Fibroblast of skin of back (primary cell): ENCODE data around the gene RAB3IL1.
A peak's percentile ranks its signal among the peaks of the same experiment; 100 is the strongest.

Source experiments
- DNase-seq: peaks from one replicate; pipeline ENCODE4 v3.0.0-alpha.2; 2013

RAB3IL1 gene

DNA sequence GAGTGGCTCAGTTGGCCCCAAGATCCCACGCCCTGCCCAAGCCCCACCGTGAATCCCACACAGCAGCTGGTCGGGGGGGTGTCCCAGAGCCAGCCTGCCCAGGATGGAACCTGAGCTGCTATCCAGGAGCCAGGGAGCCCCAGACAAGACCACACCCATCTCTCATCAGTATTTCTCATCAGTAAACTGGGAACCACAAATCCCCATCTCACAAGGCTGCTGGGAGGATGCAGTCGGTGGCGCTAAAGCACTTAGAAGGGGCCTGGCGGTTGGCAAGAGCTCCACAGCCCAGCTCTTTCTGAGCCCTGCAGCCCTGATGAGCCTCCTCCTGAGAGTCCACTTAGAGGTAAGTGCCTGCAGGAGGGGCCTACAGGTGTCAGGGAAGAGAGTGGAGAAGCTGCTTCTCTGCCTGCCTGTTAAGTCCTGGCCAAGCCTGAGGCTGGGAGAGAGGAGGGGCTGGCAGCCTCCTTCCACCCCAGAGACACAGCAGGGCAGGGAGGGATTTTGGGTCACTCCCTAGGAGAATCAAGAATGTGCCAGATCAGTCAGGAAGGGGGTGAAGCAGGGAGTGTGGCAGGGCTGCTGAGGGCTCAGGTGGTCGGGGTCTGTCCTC lies 32.1 kb downstream of the RAB3IL1 start:
- no peak for DNase-seq

- DNase-seq = no peak
Observed at GRCh38 chr11:61883947-61884346, 33.4 kb downstream of the RAB3IL1 start.

DNA sequence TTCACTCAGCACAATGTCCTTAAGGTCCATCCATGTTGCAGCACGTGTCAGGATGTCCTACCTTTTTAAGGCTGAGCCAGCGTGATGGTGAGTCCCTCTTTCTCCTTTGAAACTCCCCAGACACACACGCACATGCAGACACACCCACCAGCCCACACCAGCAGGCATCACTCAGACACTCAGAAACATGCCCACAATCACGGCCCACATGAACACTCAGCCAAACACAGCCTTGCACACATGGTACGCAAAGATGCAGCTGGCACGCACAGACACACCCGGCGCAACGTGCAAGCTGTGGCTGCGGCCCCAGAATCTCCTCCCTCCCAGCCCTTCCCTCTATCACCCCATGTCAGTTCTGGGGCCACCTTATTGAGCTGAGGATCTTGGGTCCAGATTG lies 34.0 kb downstream of the RAB3IL1 start:
- DNase-seq = no peak

GRCh38 chr11:61882879-61883278 lies 34.5 kb downstream of the RAB3IL1 start:
- DNase-seq = no peak

DNA sequence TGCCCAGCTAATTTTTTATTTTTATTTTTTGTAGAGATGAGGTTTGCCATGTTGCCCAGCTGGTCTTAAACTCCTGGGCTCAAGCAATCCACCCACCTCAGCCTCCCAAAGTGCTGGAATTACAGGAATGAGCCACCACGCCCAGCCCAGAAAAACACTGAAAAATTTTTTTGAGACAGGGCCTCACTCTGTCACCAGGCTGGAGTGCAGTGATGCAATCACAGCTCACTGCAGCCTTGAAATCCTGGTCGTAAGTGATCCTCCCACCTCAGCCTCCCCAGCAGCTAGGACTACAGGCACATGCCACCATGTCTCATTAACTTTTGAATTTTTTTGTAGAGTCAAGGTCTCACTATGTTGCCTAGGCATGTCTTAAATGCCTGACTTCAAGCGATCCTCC lies 35.1 kb downstream of the RAB3IL1 start:
- DNase-seq = peak; percentile 64

DNA sequence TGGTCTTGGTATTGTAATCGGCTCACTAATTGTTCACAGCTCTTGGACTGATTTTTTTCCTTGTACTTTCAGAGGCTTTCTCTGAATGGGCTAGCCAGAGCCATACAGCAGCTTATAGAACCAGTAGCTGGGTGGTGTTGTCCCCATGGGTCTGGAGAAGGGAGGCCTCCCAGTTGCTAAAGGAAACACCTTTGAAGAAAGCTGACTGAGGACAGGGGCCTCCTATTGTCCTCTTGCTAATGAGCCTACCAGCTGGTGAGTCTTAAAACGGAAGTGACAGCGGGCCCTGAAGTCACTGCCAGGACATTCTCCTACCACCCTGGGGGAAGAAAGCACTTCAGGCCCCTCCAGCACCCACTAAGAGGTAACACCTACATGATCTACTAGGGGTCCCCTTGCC lies 36.0 kb downstream of the RAB3IL1 start:
- peak; percentile 13 for DNase-seq

DNA sequence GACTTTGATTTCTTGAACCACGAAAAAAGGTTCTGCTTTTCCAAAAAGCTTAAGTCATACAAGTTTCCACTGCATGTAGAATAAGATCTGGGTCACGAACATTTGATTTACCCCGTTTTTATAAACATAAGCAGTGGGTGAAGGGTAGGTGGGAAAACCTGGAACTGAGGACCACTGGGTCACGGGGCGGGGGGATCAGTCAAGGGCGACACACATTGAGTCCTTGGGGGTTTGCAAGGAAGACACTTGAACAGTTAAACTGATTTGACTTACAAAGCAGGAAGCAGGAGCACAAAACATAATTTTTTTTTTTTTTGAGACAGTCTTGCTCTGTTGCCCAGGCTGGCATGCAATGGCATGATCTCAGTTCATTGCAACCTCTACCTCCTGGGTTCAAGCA lies 36.9 kb downstream of the RAB3IL1 start:
- no peak for DNase-seq

- DNase-seq = no peak
Observed at GRCh38 chr11:61880031-61880430, 37.3 kb downstream of the RAB3IL1 start.

GRCh38 chr11:61879152-61879551 lies 38.2 kb downstream of the RAB3IL1 start:
- no peak for DNase-seq

DNA sequence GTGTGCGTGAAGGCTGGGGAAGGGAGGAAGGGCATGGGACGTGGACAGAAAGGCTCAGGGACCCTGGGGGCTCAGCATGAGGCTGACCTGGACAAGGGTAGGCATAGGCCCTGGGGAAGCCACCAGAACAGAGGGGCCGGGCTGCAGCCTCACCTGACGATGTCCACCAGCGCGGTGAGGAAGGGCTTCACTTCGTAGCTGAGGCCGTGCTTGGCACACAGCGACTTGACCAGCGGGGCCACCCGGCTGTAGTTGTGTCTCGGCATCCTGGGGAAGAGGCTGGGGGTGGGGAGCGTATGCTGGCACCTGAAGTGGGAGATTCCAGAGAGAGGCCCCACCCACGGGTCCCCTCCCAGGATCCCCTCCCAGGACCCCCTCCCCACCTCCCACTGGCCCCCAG lies 41.7 kb downstream of the RAB3IL1 start:
- no peak for DNase-seq

GRCh38 chr11:61874853-61875252 lies 42.5 kb downstream of the RAB3IL1 start:
- DNase-seq = no peak

GRCh38 chr11:61874377-61874809 lies 43.0 kb downstream of the RAB3IL1 start:
- no peak for DNase-seq

GRCh38 chr11:61873588-61874376 lies 43.6 kb downstream of the RAB3IL1 start:
- DNase-seq = no peak

- DNase-seq = no peak
Observed at GRCh38 chr11:61872935-61873565, 44.3 kb downstream of the RAB3IL1 start.

DNA sequence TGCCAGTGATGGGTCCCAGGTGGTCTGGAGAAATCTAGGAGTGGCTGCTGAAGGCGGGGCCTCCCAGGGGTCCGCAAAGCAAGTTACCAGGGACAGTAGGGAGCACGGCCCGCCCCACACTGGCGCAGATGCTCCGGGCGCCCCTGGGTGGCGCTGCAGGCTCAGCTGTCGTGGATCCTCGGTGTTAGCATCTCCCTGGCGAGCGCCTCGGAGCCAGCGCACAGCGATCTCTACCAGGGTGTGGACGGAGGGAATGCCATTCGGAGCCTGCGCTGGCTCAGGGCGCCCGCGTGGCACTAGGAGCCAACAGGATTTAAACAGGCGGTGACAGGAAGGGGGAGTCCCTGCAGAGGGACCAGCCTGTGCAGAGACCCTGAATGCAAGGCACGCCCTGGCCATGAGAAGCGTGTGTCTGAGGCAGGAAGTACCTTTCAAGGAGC lies 46.2 kb downstream of the RAB3IL1 start:
- peak; percentile 81 for DNase-seq

DNA sequence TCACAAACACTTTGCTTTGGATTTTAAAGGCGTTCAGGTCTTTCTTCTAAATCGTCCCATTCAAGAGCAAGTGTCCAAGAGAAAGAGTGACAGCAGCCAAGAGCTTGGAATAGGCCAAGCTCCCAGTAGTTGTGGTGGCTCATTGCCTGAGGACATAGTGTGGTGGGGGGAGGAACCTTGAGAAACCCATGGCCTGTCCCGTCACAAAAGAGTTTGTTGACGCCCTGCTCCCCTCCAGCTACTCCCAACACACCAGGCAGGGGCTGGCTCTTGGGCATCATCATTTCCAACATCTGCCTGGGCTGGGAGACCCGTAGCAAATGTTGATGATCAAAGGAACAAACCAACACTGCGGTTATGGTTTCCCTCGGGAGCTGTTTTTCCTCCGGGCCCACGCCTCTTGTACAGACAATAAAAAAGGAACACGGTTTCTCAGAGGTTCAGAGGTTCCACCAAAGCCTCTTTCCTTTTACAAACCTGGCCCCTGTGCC lies 46.8 kb downstream of the RAB3IL1 start:
- DNase-seq = peak; percentile 20

- no peak for DNase-seq
Observed at GRCh38 chr11:61869708-61870451, 47.5 kb downstream of the RAB3IL1 start.

DNA sequence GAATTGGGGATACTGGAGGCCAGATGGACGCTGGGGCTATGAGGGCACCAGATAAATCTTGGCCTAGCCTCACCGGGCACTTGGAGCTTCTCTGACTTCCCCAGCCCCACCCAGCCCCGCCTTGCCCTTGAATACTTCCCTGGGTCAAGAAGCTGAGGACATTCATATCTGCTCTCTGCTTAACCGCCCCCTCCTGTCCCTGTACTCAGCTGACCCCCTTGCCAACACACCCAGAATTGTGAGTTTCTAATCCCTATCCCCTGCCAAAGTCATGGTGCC lies 48.0 kb downstream of the RAB3IL1 start:
- DNase-seq = no peak

GRCh38 chr11:61868571-61869428 lies 48.6 kb downstream of the RAB3IL1 start:
- DNase-seq = no peak

GRCh38 chr11:61866958-61867343 lies 50.4 kb downstream of the RAB3IL1 start:
- no peak for DNase-seq

DNA sequence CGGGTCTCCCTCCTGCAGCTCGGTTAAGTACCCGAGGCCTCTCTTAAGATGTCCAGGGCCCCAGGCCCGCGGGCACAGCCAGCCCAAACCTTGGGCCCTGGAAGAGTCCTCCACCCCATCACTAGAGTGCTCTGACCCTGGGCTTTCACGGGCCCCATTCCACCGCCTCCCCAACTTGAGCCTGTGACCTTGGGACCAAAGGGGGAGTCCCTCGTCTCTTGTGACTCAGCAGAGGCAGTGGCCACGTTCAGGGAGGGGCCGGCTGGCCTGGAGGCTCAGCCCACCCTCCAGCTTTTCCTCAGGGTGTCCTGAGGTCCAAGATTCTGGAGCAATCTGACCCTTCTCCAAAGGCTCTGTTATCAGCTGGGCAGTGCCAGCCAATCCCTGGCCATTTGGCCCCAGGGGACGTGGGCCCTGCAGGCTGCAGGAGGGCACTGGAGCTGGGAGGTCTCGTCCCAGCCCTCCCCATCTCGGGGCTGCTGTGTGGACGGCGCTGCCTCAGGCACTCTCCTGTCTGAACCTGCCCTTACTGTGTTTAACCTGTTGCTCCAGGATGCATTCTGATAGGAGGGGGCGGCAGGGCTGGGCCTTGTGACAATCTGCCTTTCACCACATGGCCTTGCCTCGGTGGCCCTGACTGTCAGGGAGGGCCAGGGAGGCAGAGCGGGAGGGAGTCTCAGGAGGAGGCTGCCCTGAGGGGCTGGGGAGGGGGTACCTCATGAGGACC lies 51.0 kb downstream of the RAB3IL1 start:
- DNase-seq = no peak
